ENCODE measurements around the gene TRIM68. TPM values are rescaled to one million over a fixed set of nuclear protein-coding genes. Genes with fewer than 3 reads are reported as not detected.

TRIM68 gene
- 13.1 TPM for total RNA-seq

DNA sequence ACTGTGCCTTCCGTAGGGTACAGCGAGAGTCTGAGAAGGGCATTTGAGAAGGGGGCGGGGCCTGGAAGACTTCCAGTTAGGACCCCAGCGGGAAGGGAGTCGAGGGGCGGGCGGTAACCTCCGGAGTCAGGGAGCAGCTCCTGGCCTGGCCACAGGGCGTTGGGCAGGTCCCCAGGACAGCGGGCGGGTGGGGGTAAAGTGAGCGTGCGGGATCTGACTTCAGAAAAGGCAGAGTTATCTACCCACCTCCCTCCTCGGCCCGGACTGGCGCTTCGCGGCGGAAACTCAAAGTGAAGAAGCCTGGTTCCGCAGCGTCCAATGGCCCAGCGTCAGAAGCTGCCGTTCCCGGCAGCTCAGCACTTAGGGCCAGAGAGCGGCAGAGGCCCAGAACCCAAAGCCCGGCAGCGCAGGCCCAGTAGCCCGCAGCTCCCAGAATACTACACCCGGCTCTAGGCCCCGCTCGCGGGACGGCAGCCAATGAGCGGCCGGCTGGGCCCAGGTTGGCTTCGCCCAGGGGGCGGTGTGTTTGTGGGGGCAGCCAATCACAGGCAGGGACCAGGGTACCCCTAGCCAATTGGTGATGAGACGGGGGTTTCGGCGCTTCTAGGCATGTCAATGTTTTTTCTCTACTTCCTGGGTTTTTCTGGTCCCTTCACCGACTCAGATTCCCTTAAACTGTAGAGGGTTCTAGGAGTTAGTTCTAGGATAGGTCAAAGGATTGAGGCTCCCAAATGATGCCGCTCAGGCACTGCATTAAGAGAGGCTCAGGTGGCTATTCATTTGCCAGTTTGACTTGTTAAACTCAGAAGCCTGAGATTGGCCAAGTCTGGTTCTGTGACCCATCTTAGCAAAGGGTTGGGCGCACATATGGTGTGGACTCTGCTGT lies at the start of gene TRIM68:
TRIM68 (minus strand) TSS at position 451 of the 886 bp plus-strand sequence. CDS start 2,727 bp downstream, outside the sequence.

DNA sequence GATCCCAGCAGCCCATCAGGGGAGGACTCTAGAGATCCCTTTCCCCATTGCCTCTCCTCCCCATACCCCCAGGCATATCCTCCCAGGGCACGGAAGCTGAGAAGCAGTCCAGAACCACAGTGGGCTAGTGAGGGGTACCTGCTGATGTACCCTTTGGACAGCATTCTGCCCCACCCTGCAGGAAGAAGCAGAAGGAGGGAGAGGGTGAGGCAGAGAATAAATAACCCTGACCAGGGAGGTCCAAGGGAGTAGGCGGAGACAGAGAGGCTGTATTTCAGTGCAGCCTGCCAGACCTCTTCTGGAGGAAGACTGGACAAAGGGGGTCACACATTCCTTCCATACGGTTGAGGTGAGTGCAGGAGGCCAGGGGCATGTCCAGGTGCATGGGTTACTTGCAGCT lies 35.7 kb upstream of the TRIM68 start, which contains the start of gene OR51E1:
OR51E1 (plus strand) TSS at position 301 of the 400 bp plus-strand sequence. CDS start 8,545 bp downstream, outside the sequence.

GRCh38 chr11:4636962-4637661 lies 29.1 kb upstream of the TRIM68 start, which contains the start of gene OR51D1:
OR51D1 (plus strand) TSS chr11:4637477; CDS start chr11:4639791, 2,314 bp downstream.

DNA sequence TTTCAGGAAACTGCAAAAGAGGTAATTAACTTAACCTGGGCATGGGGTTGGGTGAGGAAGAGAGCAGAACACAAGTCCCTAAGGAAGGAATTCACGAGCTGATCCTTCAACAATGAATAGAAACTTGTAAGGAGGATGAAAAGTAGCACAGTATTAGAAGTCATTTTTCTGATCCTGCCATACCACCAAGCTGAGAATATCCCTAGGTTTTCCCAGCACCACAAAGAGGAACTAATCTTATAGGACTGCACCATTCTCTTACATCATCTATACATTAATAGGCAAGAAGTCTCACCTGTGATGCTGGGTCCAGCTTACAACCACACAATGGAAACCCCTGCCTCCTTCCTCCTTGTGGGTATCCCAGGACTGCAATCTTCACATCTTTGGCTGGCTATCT lies 14.3 kb downstream of the TRIM68 start, which contains the start of gene OR52I1:
OR52I1 (plus strand) TSS at position 301 of the 400 bp plus-strand sequence; CDS start at position 301, 0 bp downstream.

DNA sequence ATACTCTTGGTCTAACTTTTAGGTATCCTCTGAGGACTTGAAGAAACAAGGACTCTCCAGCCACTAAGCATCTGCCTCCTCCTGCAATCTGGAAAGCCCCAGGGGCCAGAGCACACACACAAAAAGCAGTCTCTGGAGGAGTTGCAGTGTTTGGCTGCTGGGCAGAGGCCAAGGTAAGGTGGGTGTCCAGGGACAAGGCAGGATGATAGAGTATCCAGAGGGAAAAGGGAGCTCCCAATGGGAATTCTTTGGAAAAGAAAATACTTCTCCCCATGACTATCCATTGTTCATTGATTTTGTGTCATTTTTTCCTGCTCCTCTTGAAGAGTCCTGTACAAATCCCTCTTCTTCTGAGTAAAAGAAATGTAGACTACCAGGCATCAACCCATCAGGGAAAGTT lies 26.6 kb downstream of the TRIM68 start, which contains the start of gene OR52I2:
OR52I2 (plus strand) TSS at position 301 of the 400 bp plus-strand sequence.

Other genes starting within 250 kb of the TRIM68 start
- gene OR52B4, start 239.8 kb downstream of the TRIM68 start, total RNA-seq, result not detected
- 6.2 TPM for gene TRIM21, start 214.5 kb downstream of the TRIM68 start, total RNA-seq
- not detected for gene OR52K2, start 158.9 kb downstream of the TRIM68 start, total RNA-seq
- gene OR52K1, start 125.6 kb downstream of the TRIM68 start, total RNA-seq, result not detected
- not detected for gene OR52M1, start 63.0 kb downstream of the TRIM68 start, total RNA-seq
- not detected for gene OR52I2, start 26.5 kb downstream of the TRIM68 start, total RNA-seq
- gene OR52I1, start 14.2 kb downstream of the TRIM68 start, total RNA-seq, result not detected
- gene OR51D1, start 29.2 kb upstream of the TRIM68 start, total RNA-seq, result not detected
- 0.23 TPM for gene OR51E1, start 35.8 kb upstream of the TRIM68 start, total RNA-seq
- under 0.01 TPM for gene OR51E2, start 89.6 kb upstream of the TRIM68 start, total RNA-seq
- not detected for gene MMP26, start 96.6 kb upstream of the TRIM68 start, total RNA-seq
- gene OR51F1, start 161.7 kb upstream of the TRIM68 start, total RNA-seq, result not detected
- not detected for gene OR52R1, start 196.1 kb upstream of the TRIM68 start, total RNA-seq
- gene OR51F2, start 213.1 kb upstream of the TRIM68 start, total RNA-seq, result not detected
- not detected for gene OR51S1, start 241.0 kb upstream of the TRIM68 start, total RNA-seq